KMS-11 (cell line): ENCODE results near the gene TIMM44.

ENCODE experiments used
- H2AFZ ChIP-seq: fragments of 200-600 bp; sonication (generic); 2 replicates; pipeline ENCODE4 v1.6.1; 2016; ENCODE audit warnings: antibody characterized with exemption, mixed run types, low read depth
- H3K27ac ChIP-seq: fragments of 200-600 bp; sonication (generic); 2 replicates; pipeline ENCODE4 v1.6.1; 2016; ENCODE audit warnings: mild to moderate bottlenecking, mixed run types
- H3K27me3 ChIP-seq: fragments of 200-600 bp; sonication (generic); 2 replicates; pipeline ENCODE4 v1.6.1; 2017; ENCODE audit warnings: mild to moderate bottlenecking, low read depth, mixed run types, moderate library complexity; ENCODE audit not compliant: insufficient read depth
- H3K36me3 ChIP-seq: fragments of 200-600 bp; sonication (generic); 2 replicates; pipeline ENCODE4 v1.6.1; 2017; ENCODE audit warnings: mild to moderate bottlenecking, mixed run types; ENCODE audit not compliant: insufficient read depth
- H3K4me1 ChIP-seq: fragments of 200-600 bp; sonication (generic); 2 replicates; pipeline ENCODE4 v1.6.1; 2016; ENCODE audit warnings: mild to moderate bottlenecking, low read depth, mixed run types; ENCODE audit not compliant: poor library complexity, severe bottlenecking
- H3K4me2 ChIP-seq: fragments of 200-600 bp; sonication (generic); 2 replicates; pipeline ENCODE4 v1.7.0; 2016; ENCODE audit warnings: mild to moderate bottlenecking, mixed run types
- H3K4me3 ChIP-seq: fragments of 200-600 bp; sonication (generic); IDR thresholded peaks from 2 replicates; pipeline ENCODE4 v1.6.1; 2017; ENCODE audit warnings: low read depth, low read length, mixed read lengths; ENCODE audit not compliant: insufficient read depth
- H3K79me2 ChIP-seq: fragments of 200-600 bp; sonication (generic); 2 replicates; pipeline ENCODE4 v1.6.1; 2016; ENCODE audit warnings: low read depth, mixed run types; ENCODE audit not compliant: insufficient read depth
- H3K9ac ChIP-seq: fragments of 200-600 bp; sonication (generic); 2 replicates; pipeline ENCODE4 v1.6.1; 2016; ENCODE audit warnings: mild to moderate bottlenecking, mixed run types
- H4K20me1 ChIP-seq: fragments of 200-600 bp; sonication (generic); 2 replicates; pipeline ENCODE4 v1.6.1; 2016; ENCODE audit warnings: mild to moderate bottlenecking, mixed run types; ENCODE audit not compliant: insufficient read depth
- TF ChIP-seq, protein P1 (sequence below): fragments of 200-600 bp; sonication (generic); conservative IDR thresholded peaks from 2 replicates; pipeline ENCODE4 v1.6.1; 2017; ENCODE audit warnings: low read depth, mild to moderate bottlenecking, antibody characterized with exemption, low read length, moderate library complexity, mixed read lengths

TIMM44 gene

DNA sequence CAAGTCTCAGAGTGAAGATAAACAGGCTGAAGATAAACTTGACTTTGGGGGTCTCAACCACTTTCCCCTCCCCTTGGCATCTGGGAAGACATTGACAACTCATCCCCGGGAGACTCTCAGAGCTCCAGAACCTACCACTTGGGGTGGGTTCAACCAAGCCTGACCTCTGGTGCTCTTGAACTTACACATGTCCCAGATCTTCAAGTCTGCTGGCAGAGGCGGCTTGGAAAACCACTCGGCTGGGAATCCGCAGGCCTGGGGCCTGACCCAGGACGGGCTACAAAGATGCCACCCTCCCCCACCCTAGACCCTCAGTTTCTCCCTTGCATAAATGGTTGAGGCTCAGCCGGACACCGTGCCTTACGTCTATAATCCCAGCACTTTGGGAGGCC, 54.6 kb downstream of the TIMM44 start:
- no peaks in the 10 kb centered on the region for H3K4me1 ChIP-seq
- H4K20me1 ChIP-seq: no peaks in the 10 kb centered on the region
- no peak overlapping the region for H3K4me2 ChIP-seq
- H3K4me3 ChIP-seq: no peak overlapping the region
- no peak overlapping the region for H2AFZ ChIP-seq
- no peak overlapping the region for H3K9ac ChIP-seq
- H3K79me2 ChIP-seq: no peaks in the 10 kb centered on the region
- peaks cover 62% of the 10 kb centered on the region for H3K27me3 ChIP-seq
- H3K27ac ChIP-seq: no peak overlapping the region
- TF ChIP-seq, protein P1, sequence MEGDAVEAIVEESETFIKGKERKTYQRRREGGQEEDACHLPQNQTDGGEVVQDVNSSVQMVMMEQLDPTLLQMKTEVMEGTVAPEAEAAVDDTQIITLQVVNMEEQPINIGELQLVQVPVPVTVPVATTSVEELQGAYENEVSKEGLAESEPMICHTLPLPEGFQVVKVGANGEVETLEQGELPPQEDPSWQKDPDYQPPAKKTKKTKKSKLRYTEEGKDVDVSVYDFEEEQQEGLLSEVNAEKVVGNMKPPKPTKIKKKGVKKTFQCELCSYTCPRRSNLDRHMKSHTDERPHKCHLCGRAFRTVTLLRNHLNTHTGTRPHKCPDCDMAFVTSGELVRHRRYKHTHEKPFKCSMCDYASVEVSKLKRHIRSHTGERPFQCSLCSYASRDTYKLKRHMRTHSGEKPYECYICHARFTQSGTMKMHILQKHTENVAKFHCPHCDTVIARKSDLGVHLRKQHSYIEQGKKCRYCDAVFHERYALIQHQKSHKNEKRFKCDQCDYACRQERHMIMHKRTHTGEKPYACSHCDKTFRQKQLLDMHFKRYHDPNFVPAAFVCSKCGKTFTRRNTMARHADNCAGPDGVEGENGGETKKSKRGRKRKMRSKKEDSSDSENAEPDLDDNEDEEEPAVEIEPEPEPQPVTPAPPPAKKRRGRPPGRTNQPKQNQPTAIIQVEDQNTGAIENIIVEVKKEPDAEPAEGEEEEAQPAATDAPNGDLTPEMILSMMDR: no peak
- no peaks in the 10 kb centered on the region for H3K36me3 ChIP-seq

DNA sequence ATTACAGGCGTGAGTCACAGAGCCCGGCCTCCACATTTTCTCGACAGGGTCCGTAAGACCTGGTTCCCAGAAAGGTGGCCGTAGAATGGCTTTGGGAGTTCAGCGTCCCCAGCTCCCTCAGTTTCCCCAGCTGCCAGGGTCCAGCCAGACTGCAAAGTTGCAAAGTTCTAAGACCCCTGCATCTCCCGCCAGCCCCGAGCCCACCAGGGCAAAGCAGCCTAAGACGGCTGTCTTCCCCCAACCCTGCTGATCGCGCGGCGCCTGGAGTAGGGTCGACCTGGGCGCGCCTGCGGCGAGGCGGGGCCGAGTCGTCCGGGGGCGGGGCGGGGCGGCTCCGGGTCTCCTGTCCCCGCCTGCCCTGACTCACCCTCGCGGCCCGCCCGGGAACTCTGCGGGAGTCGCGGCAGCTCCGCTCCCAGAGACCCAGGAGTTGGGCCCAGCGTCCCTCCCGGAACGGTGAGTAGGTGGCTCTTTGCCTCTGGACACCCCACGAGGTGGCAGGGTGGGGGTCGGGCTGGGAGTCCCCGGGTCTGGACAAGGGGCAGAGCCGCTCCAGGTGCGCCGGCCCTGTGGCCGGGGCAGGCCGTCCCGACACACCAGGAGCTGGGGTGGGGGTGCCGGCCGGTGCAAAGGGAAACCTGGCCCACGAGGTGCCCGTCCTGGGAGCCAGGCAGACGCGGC, 55.2 kb downstream of the TIMM44 start, which contains the start of gene LRRC8E:
Gene LRRC8E (plus strand): TSS at position 366 of the 681 bp plus-strand sequence. CDS start 7,094 bp downstream, outside the sequence.
- Histone ChIP-seq H4K20me1 (no peaks in the 10 kb centered on the region), H3K4me1 (no peaks in the 10 kb centered on the region), H3K36me3 (no peaks in the 10 kb centered on the region), H2AFZ (no peak within 1 kb of the TSS), H3K79me2 (no peaks in the 10 kb centered on the region), H3K9ac (no peak within 1 kb of the TSS), H3K4me3 (no peak within 1 kb of the TSS), H3K27ac (no peak within 1 kb of the TSS), H3K27me3 (peaks cover 61% of the 10 kb centered on the region), H3K4me2 (no peak within 1 kb of the TSS)
- TF ChIP-seq, protein P1: no peak

DNA sequence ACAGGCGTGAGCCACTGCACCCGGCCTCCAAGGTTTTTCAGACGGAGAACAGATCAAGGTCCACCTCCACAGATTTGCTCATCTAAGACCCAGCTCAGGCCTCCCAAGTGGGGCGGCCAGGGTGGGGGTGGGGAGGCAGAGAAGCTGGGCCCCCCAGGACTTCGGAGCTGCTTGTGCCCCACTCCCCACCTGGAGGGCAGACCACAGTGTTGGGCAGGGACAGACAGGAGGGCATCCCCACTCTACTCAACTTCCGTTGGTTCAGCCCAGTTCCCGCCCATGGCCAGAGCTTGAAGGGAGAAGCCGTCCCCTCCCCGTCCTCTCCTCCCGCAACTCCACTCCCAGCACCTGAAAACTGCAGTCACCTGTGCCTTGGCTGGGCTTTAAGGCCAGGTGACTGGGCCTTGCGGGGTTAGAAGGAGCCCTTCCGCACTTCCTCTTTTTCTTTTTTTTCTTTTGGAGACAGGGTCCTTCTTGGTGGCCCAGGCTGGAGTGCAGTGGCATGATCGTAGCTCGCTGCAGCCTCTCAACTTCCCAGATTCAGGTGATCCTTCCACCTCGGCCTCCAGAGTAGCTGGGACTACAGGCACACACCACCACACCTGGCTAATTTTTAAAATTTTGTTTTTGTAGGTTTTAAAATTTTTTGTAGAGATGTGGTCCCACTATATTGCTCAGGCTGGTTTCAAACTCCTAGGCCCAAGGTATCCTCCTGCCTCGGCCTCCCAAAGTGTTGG, 55.9 kb downstream of the TIMM44 start:
- no peak overlapping the region for H3K4me2 ChIP-seq
- H3K9ac ChIP-seq: no peak overlapping the region

DNA sequence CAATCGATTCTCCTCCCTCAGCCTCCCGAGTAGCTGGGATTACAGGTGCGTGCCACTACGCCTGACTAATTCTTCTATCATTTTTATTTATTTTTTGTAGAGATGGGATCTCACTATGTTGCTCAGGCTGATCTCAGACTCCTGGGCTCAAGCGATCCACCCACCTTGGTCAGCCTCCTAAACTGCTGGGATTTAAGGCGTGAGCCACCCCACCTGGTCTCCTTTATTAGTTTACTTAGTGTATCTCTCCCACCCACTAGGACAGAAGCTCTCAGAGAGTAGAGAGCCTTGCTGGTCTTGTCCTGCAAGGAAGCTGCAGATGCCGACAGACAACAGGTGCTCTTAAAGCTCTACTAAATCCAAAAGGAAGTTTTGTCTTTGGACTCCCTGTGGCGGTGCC, 57.6 kb downstream of the TIMM44 start:
- Histone ChIP-seq H2AFZ (no peak overlapping the region), H4K20me1 (no peaks in the 10 kb centered on the region), H3K9ac (no peak overlapping the region), H3K36me3 (no peaks in the 10 kb centered on the region), H3K4me2 (no peak overlapping the region), H3K27me3 (peaks cover 45% of the 10 kb centered on the region), H3K4me3 (no peak overlapping the region), H3K4me1 (no peaks in the 10 kb centered on the region), H3K27ac (no peak overlapping the region), H3K79me2 (no peaks in the 10 kb centered on the region)
- TF ChIP-seq, protein P1: no peak

More for the DNA sequence above, 55.9 kb downstream of the TIMM44 start:
- no peaks in the 10 kb centered on the region for H3K79me2 ChIP-seq
- no peaks in the 10 kb centered on the region for H3K4me1 ChIP-seq
- H3K4me3 ChIP-seq: no peak overlapping the region
- TF ChIP-seq, protein P1: no peak
- no peak overlapping the region for H2AFZ ChIP-seq
- no peaks in the 10 kb centered on the region for H4K20me1 ChIP-seq
- no peak overlapping the region for H3K27ac ChIP-seq
- H3K27me3 ChIP-seq: peaks cover 54% of the 10 kb centered on the region
- no peaks in the 10 kb centered on the region for H3K36me3 ChIP-seq
